Tibial nerve (tissue), 4 donors: Measurements from ENCODE around the gene SPTBN1. TPM values are rescaled to one million over a fixed set of nuclear protein-coding genes. Genes with fewer than 3 reads are reported as not detected.

Source experiments
- DNase-seq, 2 donors: peaks; one replicate each; pipeline ENCODE4 v3.0.0-alpha.2; 2019; ENCODE audit warnings: low spot score in 2 of 2
- H3K27ac ChIP-seq, 4 donors: fragments of 200-600 bp; sonication (generic) in 3 of 4; one replicate each; pipeline ENCODE4 v1.5.1; 2017 to 2019; ENCODE audit warnings: mild to moderate bottlenecking in 1 of 4
- H3K27me3 ChIP-seq, 2 donors: fragments of 200-600 bp; sonication (generic) in 1 of 2; one replicate each; pipeline versions ENCODE4 v1.5.1 to v1.6.0; 2017 to 2019
- H3K36me3 ChIP-seq, 3 donors: fragments of 200-600 bp; sonication (generic); one replicate each; pipeline ENCODE4 v1.5.1; 2018 to 2019
- H3K4me1 ChIP-seq, 4 donors: fragments of 200-600 bp; sonication (generic) in 3 of 4; one replicate each; pipeline ENCODE4 v1.5.1; 2017 to 2019
- H3K4me3 ChIP-seq, 4 donors: fragments of 200-600 bp; sonication (generic) in 3 of 4; one replicate each; pipeline ENCODE4 v1.5.1; 2017 to 2019; ENCODE audit warnings: mild to moderate bottlenecking in 1 of 4, moderate library complexity in 1 of 4
- H3K9me3 ChIP-seq, 4 donors: fragments of 200-600 bp; sonication (generic) in 3 of 4; one replicate each; pipeline ENCODE4 v1.5.1; 2017 to 2019
- EP300 ChIP-seq, 2 donors: sonication (generic); formaldehyde crosslinking; IDR thresholded peaks; one replicate each; pipeline ENCODE4 v1.6.1; 2017; ENCODE audit warnings: antibody characterized with exemption in 2 of 2, mild to moderate bottlenecking in 1 of 2
- POLR2A ChIP-seq, 2 donors: fragments of 450-650 bp; IDR thresholded peaks; one replicate each; pipeline ENCODE4 v1.6.1; 2017; ENCODE audit warnings: antibody characterized with exemption in 2 of 2, mild to moderate bottlenecking in 2 of 2, moderate library complexity in 2 of 2
- WGBS, 2 donors: methylation state at CpG; one replicate each; pipeline ENCODE4 v1.1.5; 2018; 5-methylcytosine and 5-hydroxymethylcytosine counted together
- total RNA-seq, 4 donors: library from RNA; depleted of rRNA; stranded (reverse); fragments of >200 nt; gene quantifications; one replicate each; pipeline ENCODE4 v1.1.0, GENCODE V29; 2016
- TF ChIP-seq, protein P1 (sequence below), 5 experiments: fragments of 200-600 bp in 3 of 5; fragments of 450-650 bp in 2 of 5; sonication (generic) in 3 of 5; IDR thresholded peaks; one replicate each; pipeline ENCODE4 v1.5.1; 2016 to 2019; ENCODE audit warnings: antibody characterized with exemption in 5 of 5, mild to moderate bottlenecking in 3 of 5, moderate library complexity in 2 of 5

Gene SPTBN1
- total RNA-seq, 4 donors from 2014 or later, result 670 to 967 (median 890) TPM

- peak overlapping the region in 2 of 4 donors; percentile 72 to 83 for H3K27ac ChIP-seq
- no peak for DNase-seq
- H3K36me3 ChIP-seq, result no peaks in the 10 kb centered on the region
- H3K9me3 ChIP-seq, result no peaks in the 10 kb centered on the region
- 71 to 76% methylated on average over 4 of the region's 4 CpGs for WGBS, 2 donors
- peaks cover 0 to 82% (median 21%) of the 10 kb centered on the region in 4 donors for H3K4me1 ChIP-seq
- no peak overlapping the region for H3K4me3 ChIP-seq
- no peaks in the 10 kb centered on the region for H3K27me3 ChIP-seq
- no peak for TF ChIP-seq POLR2A (IDR thresholded peaks at IDR 0.05)
- TF ChIP-seq, protein P1, sequence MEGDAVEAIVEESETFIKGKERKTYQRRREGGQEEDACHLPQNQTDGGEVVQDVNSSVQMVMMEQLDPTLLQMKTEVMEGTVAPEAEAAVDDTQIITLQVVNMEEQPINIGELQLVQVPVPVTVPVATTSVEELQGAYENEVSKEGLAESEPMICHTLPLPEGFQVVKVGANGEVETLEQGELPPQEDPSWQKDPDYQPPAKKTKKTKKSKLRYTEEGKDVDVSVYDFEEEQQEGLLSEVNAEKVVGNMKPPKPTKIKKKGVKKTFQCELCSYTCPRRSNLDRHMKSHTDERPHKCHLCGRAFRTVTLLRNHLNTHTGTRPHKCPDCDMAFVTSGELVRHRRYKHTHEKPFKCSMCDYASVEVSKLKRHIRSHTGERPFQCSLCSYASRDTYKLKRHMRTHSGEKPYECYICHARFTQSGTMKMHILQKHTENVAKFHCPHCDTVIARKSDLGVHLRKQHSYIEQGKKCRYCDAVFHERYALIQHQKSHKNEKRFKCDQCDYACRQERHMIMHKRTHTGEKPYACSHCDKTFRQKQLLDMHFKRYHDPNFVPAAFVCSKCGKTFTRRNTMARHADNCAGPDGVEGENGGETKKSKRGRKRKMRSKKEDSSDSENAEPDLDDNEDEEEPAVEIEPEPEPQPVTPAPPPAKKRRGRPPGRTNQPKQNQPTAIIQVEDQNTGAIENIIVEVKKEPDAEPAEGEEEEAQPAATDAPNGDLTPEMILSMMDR (IDR thresholded peaks at IDR 0.05), result no peak
- TF ChIP-seq EP300 (IDR thresholded peaks at IDR 0.05), result no peak
Observed at GRCh38 chr2:54432251-54433015, 23.7 kb upstream of the SPTBN1 start.

GRCh38 chr2:54434229-54434628 is 21.9 kb upstream of the SPTBN1 start:
- Histone ChIP-seq H3K36me3 (no peaks in the 10 kb centered on the region), H3K27me3 (no peaks in the 10 kb centered on the region), H3K4me3 (no peak overlapping the region), H3K27ac (peak overlapping the region in 2 of 4 donors; percentile 11 to 46), H3K9me3 (no peaks in the 10 kb centered on the region), H3K4me1 (peaks cover 0 to 80% (median 21%) of the 10 kb centered on the region in 4 donors)
- TF ChIP-seq, protein P1 (IDR thresholded peaks at IDR 0.05), result no peak
- TF ChIP-seq POLR2A (IDR thresholded peaks at IDR 0.05), result no peak
- no peak for TF ChIP-seq EP300 (IDR thresholded peaks at IDR 0.05)
- DNase-seq, result no peak
- WGBS, 2 donors, result 82 to 86% methylated on average over 4 of the region's 4 CpGs

- Histone ChIP-seq H3K36me3 (no peaks in the 10 kb centered on the region), H3K4me1 (peaks cover 0 to 77% (median 22%) of the 10 kb centered on the region in 4 donors), H3K4me3 (no peak overlapping the region), H3K27me3 (no peaks in the 10 kb centered on the region), H3K9me3 (no peaks in the 10 kb centered on the region), H3K27ac (no peak overlapping the region)
- WGBS, 2 donors, result 66 to 73% methylated on average over 2 of the region's 2 CpGs
- no peak for DNase-seq
- TF ChIP-seq EP300 (IDR thresholded peaks at IDR 0.05) (no peak), POLR2A (IDR thresholded peaks at IDR 0.05) (no peak)
- TF ChIP-seq, protein P1 (IDR thresholded peaks at IDR 0.05), result no peak
Observed at GRCh38 chr2:54434711-54435110, 21.4 kb upstream of the SPTBN1 start.

- H3K4me3 ChIP-seq, result no peak overlapping the region
- no peak for TF ChIP-seq POLR2A (IDR thresholded peaks at IDR 0.05)
- H3K27ac ChIP-seq, result peak overlapping the region in 1 of 4 donors; percentile 42
- H3K36me3 ChIP-seq, result no peaks in the 10 kb centered on the region
- WGBS, 2 donors, result 67 to 73% methylated on average over 8 of the region's 8 CpGs
- peaks cover 0 to 77% (median 18%) of the 10 kb centered on the region in 4 donors for H3K4me1 ChIP-seq
- H3K9me3 ChIP-seq, result no peaks in the 10 kb centered on the region
- DNase-seq, result no peak
- no peaks in the 10 kb centered on the region for H3K27me3 ChIP-seq
Observed at GRCh38 chr2:54435325-54436226, 20.6 kb upstream of the SPTBN1 start.

DNA sequence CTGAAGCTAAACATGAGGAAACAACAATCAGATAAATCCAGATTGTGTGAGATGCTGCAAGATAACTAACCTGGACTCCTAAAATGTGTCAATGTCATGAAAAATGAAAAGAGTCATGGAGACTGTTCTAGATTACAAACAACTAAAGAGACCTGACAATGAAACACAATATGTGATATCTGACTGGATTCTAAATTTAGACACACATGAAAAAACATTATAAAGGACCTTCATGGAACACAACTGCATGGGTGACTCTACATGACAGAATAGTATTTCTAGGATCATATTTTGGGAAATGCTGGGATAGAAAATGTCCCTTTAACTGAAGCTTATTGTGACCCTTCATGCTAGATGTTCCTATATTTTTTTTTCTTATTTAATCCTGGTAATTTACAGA is 18.5 kb upstream of the SPTBN1 start:
- Histone ChIP-seq H3K27me3 (no peaks in the 10 kb centered on the region), H3K36me3 (no peaks in the 10 kb centered on the region), H3K4me1 (peaks cover 0 to 62% (median 5%) of the 10 kb centered on the region in 4 donors), H3K27ac (no peak overlapping the region), H3K9me3 (no peaks in the 10 kb centered on the region), H3K4me3 (no peak overlapping the region)
- TF ChIP-seq, protein P1 (IDR thresholded peaks at IDR 0.05), result no peak
- TF ChIP-seq POLR2A (IDR thresholded peaks at IDR 0.05) (no peak), EP300 (IDR thresholded peaks at IDR 0.05) (no peak)
- DNase-seq, result no peak
